PC-9 (cell line): ENCODE results near the gene PTPN23. TPM values are rescaled to one million over a fixed set of nuclear protein-coding genes. Genes with fewer than 3 reads are reported as not detected.
A peak's percentile ranks its signal among the peaks of the same experiment; 100 is the strongest.

ENCODE experiments used
- BruUV-seq: library from RNA; stranded (reverse); fragments of 400-500 nt; replicated peaks from 2 replicates; lab custom pipeline; 2021; lab: Mats Ljungman, UMichigan
- CTCF ChIA-PET: fragments of 300-600 bp; sonication (Branson Sonifier 250); formaldehyde crosslinking; loops from one replicate; lab custom pipeline; 2022; ENCODE audit warnings: antibody characterized with exemption; lab: Charles Lee
- POLR2A ChIA-PET: fragments of 300-600 bp; sonication (Branson Sonifier 250); formaldehyde crosslinking; loops from one replicate; lab custom pipeline; 2022; ENCODE audit warnings: antibody characterized with exemption; ENCODE audit not compliant: unreplicated experiment; lab: Charles Lee
- DNase-seq, 2 experiments: peaks; one replicate each; pipeline versions ENCODE4 v3.0.0 to v3.0.0-alpha.2; 2015 to 2022; ENCODE audit warnings: mixed read lengths in 1 of 2
- H2AFZ ChIP-seq: fragments of 200-600 bp; sonication (generic); 2 replicates; pipeline ENCODE4 v1.8.1; 2017; ENCODE audit warnings: antibody characterized with exemption
- H3F3A ChIP-seq: fragments of 200-600 bp; sonication (generic); 2 replicates; pipeline ENCODE4 v1.8.1; 2017; ENCODE audit warnings: antibody characterized with exemption, mild to moderate bottlenecking, low read depth; ENCODE audit not compliant: insufficient read depth
- H3K27ac ChIP-seq: fragments of 200-600 bp; sonication (generic); 2 replicates; pipeline ENCODE4 v1.6.1; 2016; ENCODE audit warnings: mixed run types
- H3K27me3 ChIP-seq: fragments of 200-600 bp; sonication (generic); 2 replicates; pipeline ENCODE4 v1.6.1; 2016; ENCODE audit warnings: low read depth, mixed run types; ENCODE audit not compliant: insufficient read depth
- H3K36me3 ChIP-seq: fragments of 200-600 bp; sonication (generic); 2 replicates; pipeline ENCODE4 v1.6.1; 2016; ENCODE audit warnings: low read depth, mixed run types
- H3K4me1 ChIP-seq: fragments of 200-600 bp; sonication (generic); replicated peaks from 2 replicates; pipeline ENCODE4 v1.6.1; 2016; ENCODE audit warnings: mixed run types; ENCODE audit not compliant: insufficient read depth
- H3K4me2 ChIP-seq: fragments of 200-600 bp; sonication (generic); 2 replicates; pipeline ENCODE4 v1.6.1; 2017; ENCODE audit warnings: mixed run types
- H3K4me3 ChIP-seq: fragments of 200-600 bp; sonication (generic); 2 replicates; pipeline ENCODE4 v1.6.1; 2016; ENCODE audit warnings: mixed run types
- H3K79me2 ChIP-seq: fragments of 200-600 bp; sonication (generic); 2 replicates; pipeline ENCODE4 v1.6.1; 2017; ENCODE audit warnings: low read depth, mixed run types
- H3K9me2 ChIP-seq: fragments of 200-600 bp; sonication (generic); 2 replicates; pipeline ENCODE4 v1.8.1; 2017; ENCODE audit warnings: mild to moderate bottlenecking; ENCODE audit not compliant: insufficient read depth
- H3K9me3 ChIP-seq: fragments of 200-600 bp; sonication (generic); 2 replicates; pipeline ENCODE4 v1.8.1; 2016; ENCODE audit warnings: low read depth; ENCODE audit not compliant: insufficient read depth
- H4K20me1 ChIP-seq: fragments of 200-600 bp; sonication (generic); 2 replicates; pipeline ENCODE4 v1.8.1; 2017; ENCODE audit not compliant: insufficient read depth
- CTCF ChIP-seq: fragments of 200-600 bp; sonication (generic); conservative IDR thresholded peaks from 2 replicates; pipeline ENCODE4 v1.6.1; 2017; ENCODE audit warnings: mixed run types, antibody characterized with exemption, mild to moderate bottlenecking, moderate library complexity
- EZH2 ChIP-seq: fragments of 200-600 bp; sonication (generic); IDR thresholded peaks from 2 replicates; pipeline ENCODE4 v1.8.0; 2017; ENCODE audit warnings: antibody characterized with exemption, low read depth
- intact Hi-C: fragments of 100-400 bp; cut with micrococcal nuclease; formaldehyde crosslinking; loops from one replicate; pipeline ENCODE4 v1.10.0; 2022; ENCODE audit not compliant: unreplicated experiment
- total RNA-seq: library from RNA; stranded (reverse); gene quantifications from 2 replicates; pipeline ENCODE4 v1.2.3, GENCODE V29; 2021

The PTPN23 gene
- total RNA-seq, 1 experiment from 2014 or later, result 38.9 TPM

GRCh38 chr3:47347217-47347801 lies 33.5 kb upstream of the PTPN23 start:
- CTCF ChIA-PET, result no interaction called here
- H3K27me3 ChIP-seq, result no peaks in the 10 kb centered on the region
- H3K4me2 ChIP-seq, result no peak overlapping the region
- no peaks in the 10 kb centered on the region; the same call in 1 of the 2 replicates for H3K9me3 ChIP-seq
- DNase-seq, result no peak
- no peaks in the 10 kb centered on the region for H3F3A ChIP-seq
- H3K79me2 ChIP-seq, result no peaks in the 10 kb centered on the region
- BruUV-seq, result no TSS peak
- no peaks in the 10 kb centered on the region for H3K36me3 ChIP-seq
- H3K27ac ChIP-seq, result no peak overlapping the region
- no peak overlapping the region for H3K4me3 ChIP-seq
- no peaks in the 10 kb centered on the region for H3K9me2 ChIP-seq
- POLR2A ChIA-PET, result no interaction called here
- intact Hi-C loops, result no loop called here
- no peaks in the 10 kb centered on the region for H3K4me1 ChIP-seq
- no peaks in the 10 kb centered on the region for H4K20me1 ChIP-seq
- TF ChIP-seq CTCF, result no peak
- TF ChIP-seq EZH2, result no peak
- H2AFZ ChIP-seq, result no peak overlapping the region

- intact Hi-C loops, result no loop called here
- no peak overlapping the region for H3K4me3 ChIP-seq
- no peaks in the 10 kb centered on the region; the same call in 1 of the 2 replicates for H3K9me3 ChIP-seq
- DNase-seq, result peak in 1 of 2 experiments; percentile 57
- ChIA-PET POLR2A (no interaction called here), CTCF (no interaction called here)
- TF ChIP-seq CTCF (no peak), EZH2 (no peak)
- no peaks in the 10 kb centered on the region for H3K4me1 ChIP-seq
- no peak overlapping the region for H3K4me2 ChIP-seq
- no peak overlapping the region for H2AFZ ChIP-seq
- no peaks in the 10 kb centered on the region for H3F3A ChIP-seq
- H3K27me3 ChIP-seq, result no peaks in the 10 kb centered on the region
- no peaks in the 10 kb centered on the region for H3K36me3 ChIP-seq
- H3K9me2 ChIP-seq, result no peaks in the 10 kb centered on the region
- H3K79me2 ChIP-seq, result no peaks in the 10 kb centered on the region
- H3K27ac ChIP-seq, result no peak overlapping the region
- no TSS peak for BruUV-seq
- H4K20me1 ChIP-seq, result no peaks in the 10 kb centered on the region
Measured at GRCh38 chr3:47348411-47349154, 32.2 kb upstream of the PTPN23 start.

- intact Hi-C loops, result no loop called here
- TF ChIP-seq CTCF (no peak), EZH2 (no peak)
- H3K4me3 ChIP-seq, result no peak overlapping the region
Measured at GRCh38 chr3:47355010-47355409, 25.8 kb upstream of the PTPN23 start.

More at GRCh38 chr3:47355010-47355409, 25.8 kb upstream of the PTPN23 start:
- H3K4me2 ChIP-seq, result no peak overlapping the region
- no TSS peak for BruUV-seq
- POLR2A ChIA-PET, result no interaction called here
- no peak overlapping the region for H3K27ac ChIP-seq
- CTCF ChIA-PET, result no interaction called here
- DNase-seq, result no peak
- H3K9me2 ChIP-seq, result no peaks in the 10 kb centered on the region
- no peaks in the 10 kb centered on the region for H3K4me1 ChIP-seq
- H2AFZ ChIP-seq, result no peak overlapping the region
- no peaks in the 10 kb centered on the region for H4K20me1 ChIP-seq
- peaks cover 14% of the 10 kb centered on the region for H3K9me3 ChIP-seq
- no peaks in the 10 kb centered on the region for H3K79me2 ChIP-seq
- no peaks in the 10 kb centered on the region for H3K36me3 ChIP-seq
- no peaks in the 10 kb centered on the region for H3K27me3 ChIP-seq
- H3F3A ChIP-seq, result peaks cover 5% of the 10 kb centered on the region
